Ovary (tissue), 9 donors: ENCODE results near the gene MYOM1. TPM values are rescaled to one million over a fixed set of nuclear protein-coding genes. Genes with fewer than 3 reads are reported as not detected.
A peak's percentile ranks its signal among the peaks of the same experiment; 100 is the strongest.

Experiments used
- DNase-seq, 5 donors: peaks; one replicate each; pipeline ENCODE4 v3.0.0-alpha.2; 2019 to 2020
- H3K27ac ChIP-seq, 2 donors: fragments of 200-600 bp; one replicate each; pipeline versions ENCODE4 v1.5.1 to v1.8.0; 2019 to 2022
- H3K27me3 ChIP-seq: fragments of 200-600 bp; one replicate; pipeline ENCODE4 v1.8.0; 2022
- H3K36me3 ChIP-seq: fragments of 200-600 bp; sonication (generic); one replicate; pipeline ENCODE4 v1.5.1; 2019
- H3K4me1 ChIP-seq: one replicate; pipeline ENCODE4 v1.8.1; 2013; ENCODE audit warnings: mild to moderate bottlenecking, moderate library complexity; ENCODE audit not compliant: insufficient read depth
- H3K4me3 ChIP-seq: fragments of 200-600 bp; sonication (generic); one replicate; pipeline ENCODE4 v1.5.1; 2017
- H3K9me3 ChIP-seq, 2 donors: fragments of 200-600 bp in 1 of 2; sonication (generic) in 1 of 2; one replicate each; pipeline versions ENCODE4 v1.5.1 to v1.8.1; 2013 to 2019; ENCODE audit warnings: mild to moderate bottlenecking in 1 of 2, moderate library complexity in 1 of 2
- EP300 ChIP-seq: sonication (generic); formaldehyde crosslinking; IDR thresholded peaks from one replicate; pipeline ENCODE4 v1.6.1; 2017; ENCODE audit warnings: antibody characterized with exemption
- POLR2A ChIP-seq: fragments of 450-650 bp; IDR thresholded peaks from one replicate; pipeline ENCODE4 v1.6.1; 2017; ENCODE audit warnings: antibody characterized with exemption, mild to moderate bottlenecking, moderate library complexity
- WGBS, 3 donors: extraction: QIAGEN DNeasy Blood & Tissue Kit in 1 of 3; methylation state at CpG; one replicate each; pipeline versions ENCODE4 v1.1.5 to v1.1.7; 2013 to 2017; 5-methylcytosine and 5-hydroxymethylcytosine counted together
- intact Hi-C, 4 donors: fragments of 100-400 bp; cut with DNase I; formaldehyde crosslinking; loops; one replicate each; pipeline versions ENCODE4 v1.11.0 to v1.15.1; 2022 to 2023
- polyA plus RNA-seq, 2 donors: library from polyadenylated mRNA; stranded (reverse); fragments of 200-250 nt in 1 of 2; fragments of 350-450 nt in 1 of 2; fragmentation: Illumina TruSeq in 1 of 2; extraction: RNeasy Lipid Tissue Mini Kit (QIAGEN cat#74804) in 1 of 2; gene quantifications; one replicate each; pipeline ENCODE4 v1.2.3, GENCODE V29; 2013 to 2014
- total RNA-seq, 7 donors: library from RNA; depleted of rRNA in 2 of 7; stranded (reverse); fragments of >200 nt in 2 of 7; fragmentation: NEBNext Ultra II Directional in 3 of 7; extraction: Animal tissue kit (Norgen Biotek cat#: 25700) in 3 of 7; gene quantifications; one replicate each; pipeline versions ENCODE4 v1.1.0 to v1.2.4, GENCODE V29; 2016 to 2023
- TF ChIP-seq, protein P1 (sequence below), 3 donors: fragments of 450-650 bp in 2 of 3; fragments of 200-600 bp in 1 of 3; IDR thresholded peaks; one replicate each; pipeline versions ENCODE4 v1.5.1 to v1.8.0; 2016 to 2022; ENCODE audit warnings: antibody characterized with exemption in 3 of 3, mild to moderate bottlenecking in 1 of 3
- donor health status: DM: no; HTN: no; CAD: no; lungs with moderate emphysema.
- donor health status: DM: no; HTN: no; CAD: no.
- donor health status: Bipolar disorder and iron deficiency.
- donor health status: DM: yes; HTN: yes; CAD: no.
- donor health status: DM: no; HTN: no; CAD: no.
- donor health status: DM: yes; HTN: yes; CAD: no.

MYOM1 gene
- total and polyA plus RNA-seq, 9 donors, result 0.69 to 21.0 (median 3.6) TPM

DNA sequence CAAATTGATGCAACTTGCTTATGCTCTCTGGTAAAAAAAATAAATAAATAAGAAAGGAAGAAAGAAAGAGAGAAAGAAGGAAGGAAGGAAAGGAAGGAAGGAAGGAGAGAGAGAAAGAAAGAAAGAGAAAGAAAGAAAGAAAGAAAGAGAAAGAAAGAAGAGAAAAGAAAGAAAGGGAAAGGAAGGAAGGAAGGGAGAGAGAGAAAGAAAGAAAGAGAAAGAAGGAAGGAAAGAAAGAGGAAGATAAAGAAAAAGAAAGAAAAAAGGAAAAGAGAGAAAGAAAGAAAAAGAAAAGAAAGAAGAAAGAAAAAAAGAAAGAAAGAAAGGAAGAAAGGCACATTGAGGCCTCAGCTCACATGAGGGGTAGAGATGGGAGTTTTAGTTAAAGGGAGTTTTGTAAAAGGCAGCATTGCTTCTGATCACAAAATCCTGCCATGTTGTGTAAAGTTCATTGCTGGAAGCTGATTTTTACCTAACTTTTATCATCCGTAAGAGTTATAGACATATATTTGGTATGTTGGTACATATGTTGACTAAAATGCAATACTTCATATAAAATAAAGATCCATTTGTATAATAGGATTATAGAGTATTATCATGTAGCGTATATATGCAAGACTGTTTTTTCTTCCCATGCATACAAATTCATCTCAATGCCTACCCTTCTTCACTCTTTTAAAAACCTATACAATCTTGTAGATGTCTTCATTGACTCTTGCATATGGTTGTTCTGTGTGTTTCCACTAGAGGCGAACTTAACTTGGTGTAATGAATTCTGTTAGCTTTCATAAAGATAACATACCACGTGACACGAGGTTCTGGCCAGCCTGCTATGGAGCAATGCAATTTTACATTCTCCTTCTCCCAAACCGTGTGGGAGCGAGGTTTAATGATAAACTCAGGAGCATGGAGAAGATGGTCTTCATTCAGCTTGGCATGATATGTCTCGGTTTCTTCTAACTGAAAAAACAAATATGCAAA, 32.8 kb downstream of the MYOM1 start:
- no peaks in the 10 kb centered on the region for H3K36me3 ChIP-seq
- WGBS, 3 donors, result 38 to 45% (median 39%) methylated on average over 8 of the region's 8 CpGs
- peak in 2 of 5 donors; percentile 20 to 25 for DNase-seq

DNA sequence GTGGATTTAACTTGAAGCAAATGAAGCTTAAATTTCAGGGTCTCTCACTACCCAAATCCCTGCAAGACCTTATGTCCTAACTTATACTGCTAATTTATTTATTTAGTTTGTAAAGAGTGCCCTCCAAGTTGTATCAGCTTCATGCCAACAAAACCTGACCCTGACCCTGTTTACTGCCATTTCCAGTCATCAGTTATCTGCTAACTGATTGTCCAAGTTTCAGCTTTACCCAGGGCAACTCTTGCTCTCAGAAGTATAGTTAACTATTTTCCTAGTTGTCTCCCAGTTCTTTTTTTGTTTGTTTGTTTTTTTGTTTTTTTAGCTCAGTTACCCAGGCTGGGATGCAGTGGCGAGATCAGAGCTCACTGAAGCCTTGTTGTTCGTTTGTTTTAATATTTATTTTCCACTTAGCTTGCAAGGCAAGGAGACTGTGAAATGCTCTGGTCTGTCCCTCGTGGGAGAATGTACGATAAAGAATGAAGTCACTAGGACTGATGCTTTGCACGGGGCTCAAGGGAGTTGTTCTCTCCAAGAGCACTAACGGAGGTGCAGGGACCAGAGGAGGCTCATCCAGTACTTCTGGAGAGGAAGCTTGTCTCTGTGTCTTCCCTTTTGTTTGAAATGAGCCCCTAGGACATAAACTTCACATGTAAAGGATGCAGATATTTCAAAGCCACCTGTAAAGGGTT, 35.3 kb downstream of the MYOM1 start:
- TF ChIP-seq, protein P1, sequence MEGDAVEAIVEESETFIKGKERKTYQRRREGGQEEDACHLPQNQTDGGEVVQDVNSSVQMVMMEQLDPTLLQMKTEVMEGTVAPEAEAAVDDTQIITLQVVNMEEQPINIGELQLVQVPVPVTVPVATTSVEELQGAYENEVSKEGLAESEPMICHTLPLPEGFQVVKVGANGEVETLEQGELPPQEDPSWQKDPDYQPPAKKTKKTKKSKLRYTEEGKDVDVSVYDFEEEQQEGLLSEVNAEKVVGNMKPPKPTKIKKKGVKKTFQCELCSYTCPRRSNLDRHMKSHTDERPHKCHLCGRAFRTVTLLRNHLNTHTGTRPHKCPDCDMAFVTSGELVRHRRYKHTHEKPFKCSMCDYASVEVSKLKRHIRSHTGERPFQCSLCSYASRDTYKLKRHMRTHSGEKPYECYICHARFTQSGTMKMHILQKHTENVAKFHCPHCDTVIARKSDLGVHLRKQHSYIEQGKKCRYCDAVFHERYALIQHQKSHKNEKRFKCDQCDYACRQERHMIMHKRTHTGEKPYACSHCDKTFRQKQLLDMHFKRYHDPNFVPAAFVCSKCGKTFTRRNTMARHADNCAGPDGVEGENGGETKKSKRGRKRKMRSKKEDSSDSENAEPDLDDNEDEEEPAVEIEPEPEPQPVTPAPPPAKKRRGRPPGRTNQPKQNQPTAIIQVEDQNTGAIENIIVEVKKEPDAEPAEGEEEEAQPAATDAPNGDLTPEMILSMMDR (IDR thresholded peaks at IDR 0.05), result no peak
- TF ChIP-seq POLR2A, result no peak
- no peak for TF ChIP-seq EP300
- 60 to 70% (median 69%) methylated on average over 6 of the region's 6 CpGs for WGBS, 3 donors

More for the DNA sequence above, 32.8 kb downstream of the MYOM1 start:
- Histone ChIP-seq H3K27ac (no peak overlapping the region), H3K4me1 (no peaks in the 10 kb centered on the region), H3K4me3 (no peak overlapping the region), H3K27me3 (no peaks in the 10 kb centered on the region), H3K9me3 (no peaks in the 10 kb centered on the region)
- intact Hi-C loops, result no loop called here
- TF ChIP-seq, protein P1 (IDR thresholded peaks at IDR 0.05), result no peak
- TF ChIP-seq POLR2A, result no peak
- no peak for TF ChIP-seq EP300

DNA sequence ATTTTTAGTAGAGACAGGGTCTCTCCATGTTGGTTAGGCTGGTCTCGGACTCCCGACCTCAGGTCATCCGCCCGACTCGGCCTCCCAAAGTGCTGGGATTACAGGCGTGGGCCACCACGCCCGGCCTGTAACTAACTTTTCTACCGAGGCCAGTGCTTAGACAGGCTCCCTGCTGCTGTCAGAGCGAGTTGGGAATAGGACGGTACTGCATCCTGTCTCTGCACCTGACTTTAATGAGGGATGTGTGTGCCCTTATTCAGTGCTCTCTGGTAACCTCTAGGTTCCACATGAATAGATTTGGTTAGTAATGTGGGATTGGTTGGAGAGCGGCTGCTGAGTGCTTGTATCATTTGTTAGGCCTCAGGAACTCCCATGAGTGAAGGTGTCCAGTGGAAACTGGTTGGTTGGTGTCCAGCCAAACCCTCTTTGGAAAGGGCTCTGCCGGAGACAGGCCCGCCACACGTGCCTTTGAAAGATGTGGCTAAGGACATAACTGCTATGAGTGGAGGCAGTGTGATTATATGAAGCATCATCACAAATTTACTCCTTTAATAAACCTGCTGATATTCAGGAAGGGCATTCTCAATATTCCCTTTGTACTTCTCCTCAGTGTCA, 36.6 kb downstream of the MYOM1 start:
- H3K9me3 ChIP-seq, result no peaks in the 10 kb centered on the region
- H3K27me3 ChIP-seq, result no peaks in the 10 kb centered on the region
- H3K36me3 ChIP-seq, result no peaks in the 10 kb centered on the region
- no peak overlapping the region for H3K4me3 ChIP-seq
- DNase-seq, result no peak
- no peaks in the 10 kb centered on the region for H3K4me1 ChIP-seq
- TF ChIP-seq POLR2A (no peak), EP300 (no peak)
- TF ChIP-seq, protein P1 (IDR thresholded peaks at IDR 0.05), result no peak
- intact Hi-C loops, result no loop called here
- H3K27ac ChIP-seq, result no peak overlapping the region
- 95 to 96% (median 95%) methylated on average over 15 of the region's 15 CpGs for WGBS, 3 donors

More for the DNA sequence above, 35.3 kb downstream of the MYOM1 start:
- intact Hi-C loops, result no loop called here
- DNase-seq, result no peak
- H3K4me3 ChIP-seq, result no peak overlapping the region
- no peaks in the 10 kb centered on the region for H3K4me1 ChIP-seq
- H3K36me3 ChIP-seq, result no peaks in the 10 kb centered on the region
- no peak overlapping the region for H3K27ac ChIP-seq
- H3K9me3 ChIP-seq, result no peaks in the 10 kb centered on the region
- no peaks in the 10 kb centered on the region for H3K27me3 ChIP-seq

DNA sequence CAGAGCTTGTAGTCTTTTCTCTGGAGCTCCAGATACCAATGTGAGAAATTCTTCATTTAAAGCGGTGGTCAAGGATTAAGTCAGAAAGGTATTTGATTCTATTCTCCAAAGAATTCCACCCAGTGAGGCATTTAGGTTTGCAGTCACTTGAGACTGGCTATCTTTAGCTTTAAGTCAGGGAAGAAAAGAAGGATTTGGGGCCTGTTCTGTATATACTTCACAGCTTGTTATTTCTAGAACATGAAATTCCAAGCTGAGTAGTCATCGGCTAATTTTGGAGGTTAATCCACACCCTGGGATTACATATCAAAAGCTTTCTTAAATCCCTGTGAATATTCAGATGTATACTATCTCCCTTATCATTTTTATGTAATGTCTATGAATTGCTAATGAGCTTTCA, 39.4 kb downstream of the MYOM1 start:
- no peak overlapping the region for H3K27ac ChIP-seq
- WGBS, 3 donors, result 72 to 77% (median 73%) methylated on average over 2 of the region's 2 CpGs
- no peaks in the 10 kb centered on the region for H3K4me1 ChIP-seq

More for the DNA sequence above, 39.4 kb downstream of the MYOM1 start:
- intact Hi-C loops, result no loop called here
- H3K36me3 ChIP-seq, result no peaks in the 10 kb centered on the region
- TF ChIP-seq POLR2A (no peak), EP300 (no peak)
- TF ChIP-seq, protein P1 (IDR thresholded peaks at IDR 0.05), result no peak
- no peak for DNase-seq
- H3K4me3 ChIP-seq, result no peak overlapping the region
- no peaks in the 10 kb centered on the region for H3K27me3 ChIP-seq
- H3K9me3 ChIP-seq, result no peaks in the 10 kb centered on the region
